IPS-NIHi7 (cell line): Measurements from ENCODE around the gene HFM1.

Experiments
- DNase-seq: peaks from one replicate; pipeline ENCODE4 v3.0.0; 2012; ENCODE audit warnings: mixed read lengths; ENCODE audit errors: extremely low spot score

Gene HFM1

DNA sequence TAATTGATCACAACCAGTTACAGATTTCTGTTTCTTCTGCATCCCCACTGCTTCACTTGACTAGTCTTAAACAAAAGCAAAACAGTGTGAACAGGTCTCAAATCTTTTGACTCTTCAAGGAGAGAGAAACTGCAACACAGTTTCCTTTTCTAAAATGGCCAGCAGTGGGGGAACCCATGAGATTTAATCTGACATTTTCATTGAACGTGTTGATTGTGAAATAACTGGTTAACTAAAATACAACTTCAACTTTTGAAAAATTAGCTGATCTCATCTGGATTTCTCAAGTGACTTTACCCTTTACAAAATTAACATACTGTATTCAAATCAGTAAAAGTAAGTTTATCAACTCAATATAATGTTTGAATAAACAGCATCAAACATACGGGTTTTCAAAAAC is 143.0 kb downstream of the HFM1 start:
- no peak for DNase-seq

GRCh38 chr1:91245435-91245834 is 159.2 kb downstream of the HFM1 start:
- DNase-seq = peak; percentile 15

DNA sequence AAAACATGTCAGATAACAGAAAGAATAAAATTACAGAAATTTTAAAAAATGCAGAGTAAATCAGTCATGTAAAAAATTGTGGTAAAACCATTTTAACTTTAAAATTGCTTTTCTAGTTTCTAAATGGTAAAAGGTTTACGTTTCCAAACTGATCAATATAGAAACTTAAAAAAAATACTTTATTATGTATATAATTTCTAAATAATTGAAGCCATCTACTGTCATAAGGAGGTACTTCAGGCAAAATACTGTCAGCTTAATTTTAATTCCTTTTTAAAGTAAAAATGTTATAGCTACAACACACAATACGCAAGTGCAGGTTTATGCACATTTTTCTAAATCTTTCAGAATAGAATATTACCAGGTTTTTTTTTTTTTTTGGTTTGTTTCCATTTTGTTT is 159.9 kb downstream of the HFM1 start:
- no peak for DNase-seq

GRCh38 chr1:91243171-91243570 is 161.5 kb downstream of the HFM1 start:
- no peak for DNase-seq

- no peak for DNase-seq
Observed at GRCh38 chr1:91234181-91234580, 170.5 kb downstream of the HFM1 start.

- DNase-seq = no peak
Observed at GRCh38 chr1:91226741-91227140, 177.9 kb downstream of the HFM1 start.

GRCh38 chr1:91224878-91225277 is 179.8 kb downstream of the HFM1 start:
- DNase-seq = no peak

GRCh38 chr1:91221017-91221416 is 183.6 kb downstream of the HFM1 start:
- no peak for DNase-seq

DNA sequence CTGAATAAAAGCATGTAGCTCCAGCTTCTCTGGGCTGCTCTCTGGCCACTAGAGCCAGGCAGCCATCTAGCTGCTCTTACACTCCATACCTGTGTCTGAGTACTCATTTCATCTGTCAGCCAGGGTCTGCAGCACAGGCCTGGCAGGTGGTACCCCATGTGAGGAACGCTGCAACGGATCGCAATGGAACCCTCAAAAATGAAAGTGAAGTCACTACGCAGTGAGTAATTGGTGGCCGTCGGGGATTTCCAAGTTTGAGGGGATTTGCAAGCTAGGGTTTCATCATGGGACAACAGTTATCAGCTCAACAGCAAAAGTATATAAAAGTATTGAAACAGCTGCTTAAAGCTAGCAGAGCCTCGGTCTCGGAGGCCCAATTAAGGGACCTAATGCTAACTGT is 186.7 kb downstream of the HFM1 start:
- no peak for DNase-seq
